Endothelial cell (in vitro differentiated cells): ENCODE measurements around the gene THSD4. TPM values are rescaled to one million over a fixed set of nuclear protein-coding genes. Genes with fewer than 3 reads are reported as not detected.

Experiments
- DNase-seq: peaks from one replicate; pipeline ENCODE4 v3.0.0; 2021; ENCODE audit warnings: low spot score
- H3K27ac Mint-ChIP-seq: one replicate; pipeline ENCODE4 v1.8.0; 2021; ENCODE audit warnings: mixed read lengths, inconsistent platforms; ENCODE audit not compliant: unreplicated experiment
- H3K27me3 Mint-ChIP-seq: one replicate; pipeline ENCODE4 v1.8.0; 2021; ENCODE audit warnings: mild to moderate bottlenecking, moderate library complexity, mixed read lengths, inconsistent platforms; ENCODE audit not compliant: unreplicated experiment
- H3K36me3 Mint-ChIP-seq: one replicate; pipeline ENCODE4 v1.8.0; 2021; ENCODE audit warnings: mild to moderate bottlenecking, low read depth, mixed read lengths, inconsistent platforms; ENCODE audit not compliant: unreplicated experiment
- H3K4me1 Mint-ChIP-seq: one replicate; pipeline ENCODE4 v1.8.0; 2021; ENCODE audit warnings: mild to moderate bottlenecking, mixed read lengths, inconsistent platforms; ENCODE audit not compliant: unreplicated experiment
- H3K4me3 Mint-ChIP-seq: one replicate; pipeline ENCODE4 v1.8.0; 2021; ENCODE audit warnings: mild to moderate bottlenecking, mixed read lengths, inconsistent platforms; ENCODE audit not compliant: unreplicated experiment
- H3K9me3 Mint-ChIP-seq: one replicate; pipeline ENCODE4 v1.8.0; 2021; ENCODE audit warnings: mixed read lengths, inconsistent platforms; ENCODE audit not compliant: unreplicated experiment
- CTCF ChIP-seq: fragments of 200-600 bp; sonication (generic); IDR thresholded peaks from one replicate; pipeline ENCODE4 v1.5.0; 2021; ENCODE audit warnings: antibody characterized with exemption; ENCODE audit not compliant: unreplicated experiment
- total RNA-seq: library from RNA; stranded (reverse); fragmentation: NEBNext Ultra II Directional; extraction: Animal tissue kit (Norgen Biotek cat#: 25700); gene quantifications from one replicate; pipeline ENCODE4 v1.2.1, GENCODE V29; 2021; ENCODE audit not compliant: unreplicated experiment

Gene THSD4
- total RNA-seq, 1 donor from 2014 or later: 0.92 TPM

DNA sequence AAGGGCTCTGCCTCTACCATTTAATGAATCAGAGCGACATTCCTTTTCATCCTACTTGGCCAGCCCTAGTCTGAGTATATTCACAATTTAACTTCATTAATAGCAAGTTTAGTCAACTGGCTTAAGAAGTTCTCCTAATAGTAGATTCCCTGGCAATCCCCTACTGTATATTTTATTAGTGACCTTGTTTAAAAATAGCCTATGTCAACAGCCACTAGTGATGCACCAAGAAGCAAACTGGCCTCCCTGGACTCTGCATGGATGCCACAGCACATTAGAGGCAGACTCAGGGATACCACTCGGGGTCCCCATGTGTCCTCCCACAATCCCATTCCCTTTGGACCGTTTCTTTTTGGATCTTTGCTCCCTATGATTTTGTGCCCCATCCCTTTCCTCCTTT is 83.6 kb downstream of the THSD4 start:
- TF ChIP-seq CTCF: no peak
- Mint-ChIP-seq H3K27ac (no peak overlapping the region), H3K36me3 (no peaks in the 10 kb centered on the region), H3K27me3 (peaks cover 5% of the 10 kb centered on the region), H3K4me3 (no peak overlapping the region), H3K4me1 (no peaks in the 10 kb centered on the region), H3K9me3 (no peaks in the 10 kb centered on the region)
- no peak for DNase-seq

DNA sequence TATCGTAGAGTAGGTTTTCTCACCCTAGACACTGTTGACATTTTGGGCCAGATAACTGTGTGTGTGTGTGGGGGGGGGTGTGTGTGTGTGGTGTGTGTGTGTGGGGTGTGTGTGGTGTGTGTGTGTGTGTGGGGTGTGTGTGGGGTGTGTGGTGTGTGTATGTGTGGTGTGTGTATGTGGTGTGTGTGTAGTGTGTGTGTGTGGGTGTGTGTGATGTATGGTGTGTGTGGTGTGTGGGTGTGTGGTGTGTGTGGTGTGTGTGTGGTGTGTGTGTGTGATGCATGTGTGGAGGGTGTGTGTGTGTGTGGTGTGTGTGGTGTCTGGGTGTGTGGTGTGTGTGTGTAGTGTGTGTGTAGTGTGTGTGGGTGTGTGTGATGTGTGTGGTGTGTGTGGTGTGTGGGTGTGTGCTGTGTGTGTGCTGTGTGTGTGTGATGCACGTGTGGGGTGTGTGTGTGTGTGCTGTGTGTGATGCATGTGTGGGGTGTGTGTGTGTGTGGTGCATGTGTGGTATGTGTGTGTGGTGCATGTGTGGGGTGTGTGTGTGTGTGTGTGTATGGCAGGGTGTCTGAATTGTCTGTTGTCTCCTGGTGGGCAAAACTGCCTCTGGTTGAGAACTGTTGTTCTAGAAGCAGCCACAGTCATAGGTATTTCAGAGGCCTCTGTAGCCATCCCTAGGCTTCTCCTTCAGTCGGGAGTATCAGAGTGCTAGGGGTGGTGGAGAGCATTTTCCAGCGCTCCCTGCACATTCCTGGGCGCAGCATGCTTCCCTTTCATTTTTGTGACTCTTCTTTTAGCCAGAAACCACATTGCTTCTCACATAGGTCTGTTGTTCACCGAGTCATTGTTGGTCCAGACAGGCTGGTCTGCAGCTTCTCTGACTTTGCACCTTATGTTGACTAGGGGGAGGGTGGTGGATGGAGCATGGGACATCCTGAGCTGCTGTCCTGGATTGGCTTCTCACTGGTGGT is 84.4 kb downstream of the THSD4 start:
- no peak for TF ChIP-seq CTCF
- Mint-ChIP-seq H3K4me3 (no peak overlapping the region), H3K27ac (no peak overlapping the region), H3K36me3 (no peaks in the 10 kb centered on the region), H3K4me1 (no peaks in the 10 kb centered on the region), H3K27me3 (peaks cover 5% of the 10 kb centered on the region), H3K9me3 (no peaks in the 10 kb centered on the region)
- DNase-seq: no peak

- Mint-ChIP-seq H3K36me3 (no peaks in the 10 kb centered on the region), H3K27me3 (peaks cover 3% of the 10 kb centered on the region), H3K9me3 (no peaks in the 10 kb centered on the region), H3K4me3 (no peak overlapping the region), H3K4me1 (no peaks in the 10 kb centered on the region), H3K27ac (no peak overlapping the region)
- no peak for DNase-seq
- no peak for TF ChIP-seq CTCF
Observed at GRCh38 chr15:71201477-71201876, 86.2 kb downstream of the THSD4 start.

DNA sequence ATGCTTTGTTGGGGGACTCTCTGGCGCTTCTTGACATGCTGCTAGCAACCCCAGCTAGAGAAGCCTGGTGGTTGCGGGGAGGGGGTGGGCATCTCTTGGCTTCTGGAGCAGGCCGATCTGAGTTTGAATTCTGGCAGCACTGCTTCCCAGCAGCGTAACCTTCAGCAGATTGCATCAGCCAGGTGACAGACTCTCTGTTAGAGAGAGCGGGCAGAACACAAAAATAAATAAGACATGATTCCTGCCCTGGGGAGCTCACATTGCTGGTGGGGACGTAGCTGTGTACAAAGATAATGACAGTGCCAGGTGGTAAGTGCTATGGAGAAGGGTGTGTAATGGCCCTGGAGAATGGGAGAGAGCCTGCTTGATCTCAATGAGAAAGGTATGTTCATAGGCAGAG is 87.4 kb downstream of the THSD4 start:
- DNase-seq: no peak
- no peaks in the 10 kb centered on the region for H3K9me3 Mint-ChIP-seq
- no peaks in the 10 kb centered on the region for H3K4me1 Mint-ChIP-seq
- no peak for TF ChIP-seq CTCF
- H3K27ac Mint-ChIP-seq: no peak overlapping the region
- H3K36me3 Mint-ChIP-seq: no peaks in the 10 kb centered on the region
- H3K27me3 Mint-ChIP-seq: peaks cover 2% of the 10 kb centered on the region
- H3K4me3 Mint-ChIP-seq: no peak overlapping the region
